Activated B cell treated with CpG ODN at 0.5 μM for 24 hours (primary cell): ENCODE results near the gene COX4I1. TPM values are rescaled to one million over a fixed set of nuclear protein-coding genes. Genes with fewer than 3 reads are reported as not detected.

Experiments used
- ATAC-seq: fragments of 200-7000 bp; cut with Tn5 transposase; one replicate; pipeline ENCODE4 v1.10.0; 2021; ENCODE audit warnings: low read depth, mild to moderate bottlenecking, moderate library complexity
- CTCF ChIA-PET: fragments of 350-600 bp; sonication (Branson Sonifier 250); formaldehyde crosslinking; loops from one replicate; lab custom pipeline; 2021; ENCODE audit warnings: antibody characterized with exemption; lab: Charles Lee
- POLR2A ChIA-PET: fragments of 350-600 bp; sonication (Branson Sonifier 250); formaldehyde crosslinking; loops from one replicate; lab custom pipeline; 2021; ENCODE audit warnings: antibody characterized with exemption; lab: Charles Lee
- DNase-seq: peaks from one replicate; pipeline ENCODE4 v3.0.0; 2022
- H3K27ac Mint-ChIP-seq: one replicate; pipeline ENCODE4 v1.8.0; 2020; ENCODE audit warnings: mixed read lengths
- H3K27me3 Mint-ChIP-seq: one replicate; pipeline ENCODE4 v1.8.0; 2021; ENCODE audit warnings: mixed read lengths
- H3K36me3 Mint-ChIP-seq: one replicate; pipeline ENCODE4 v1.8.0; 2021; ENCODE audit warnings: low read depth, mixed read lengths
- H3K4me1 Mint-ChIP-seq: one replicate; pipeline ENCODE4 v1.8.0; 2021; ENCODE audit warnings: mixed read lengths
- H3K4me3 Mint-ChIP-seq: one replicate; pipeline ENCODE4 v1.8.0; 2020; ENCODE audit warnings: mild to moderate bottlenecking, mixed read lengths
- H3K9me3 Mint-ChIP-seq: one replicate; pipeline ENCODE4 v1.8.0; 2020; ENCODE audit warnings: mixed read lengths
- intact Hi-C: fragments of 100-400 bp; cut with micrococcal nuclease; formaldehyde crosslinking; loops from one replicate; pipeline ENCODE4 v1.15.1; 2024
- total RNA-seq: library from RNA; stranded (reverse); gene quantifications from 2 replicates; pipeline ENCODE4 v1.2.3, GENCODE V29; 2022
- TF ChIP-seq, protein P1 (sequence below): fragments of 200-600 bp; IDR thresholded peaks from one replicate; pipeline ENCODE4 v1.8.0; 2022; ENCODE audit warnings: antibody characterized with exemption, mild to moderate bottlenecking

The COX4I1 gene
- total RNA-seq, 1 donor from 2014 or later, result 578 TPM

DNA sequence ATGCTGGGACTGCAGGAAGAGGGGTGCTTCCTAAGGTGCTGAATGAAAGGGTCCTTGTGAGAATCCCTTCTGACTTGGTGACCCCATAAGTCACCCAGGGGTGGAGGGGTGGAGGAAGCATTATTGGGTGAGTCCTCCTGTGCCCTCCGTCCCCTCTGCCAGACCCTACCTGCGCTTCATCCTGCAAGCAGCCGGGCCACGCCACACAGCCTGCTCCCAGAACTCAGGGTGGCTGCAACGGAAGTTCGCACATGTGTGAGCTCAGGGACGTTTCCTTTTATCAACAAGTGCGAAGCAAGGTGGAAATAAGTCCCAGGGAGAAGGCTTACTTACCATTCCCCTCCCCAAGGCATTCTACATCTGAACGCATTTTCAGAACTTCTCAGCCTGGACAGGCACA is 40.9 kb downstream of the COX4I1 start:
- POLR2A ChIA-PET, result no interaction called here
- DNase-seq (no peak), ATAC-seq (no peak)
- H3K9me3 Mint-ChIP-seq, result no peaks in the 10 kb centered on the region
- no peaks in the 10 kb centered on the region for H3K36me3 Mint-ChIP-seq
- CTCF ChIA-PET, result no interaction called here
- H3K4me3 Mint-ChIP-seq, result no peak overlapping the region
- peaks cover 4% of the 10 kb centered on the region for H3K27me3 Mint-ChIP-seq
- intact Hi-C loops, result no loop called here
- H3K27ac Mint-ChIP-seq, result no peak overlapping the region
- TF ChIP-seq, protein P1, sequence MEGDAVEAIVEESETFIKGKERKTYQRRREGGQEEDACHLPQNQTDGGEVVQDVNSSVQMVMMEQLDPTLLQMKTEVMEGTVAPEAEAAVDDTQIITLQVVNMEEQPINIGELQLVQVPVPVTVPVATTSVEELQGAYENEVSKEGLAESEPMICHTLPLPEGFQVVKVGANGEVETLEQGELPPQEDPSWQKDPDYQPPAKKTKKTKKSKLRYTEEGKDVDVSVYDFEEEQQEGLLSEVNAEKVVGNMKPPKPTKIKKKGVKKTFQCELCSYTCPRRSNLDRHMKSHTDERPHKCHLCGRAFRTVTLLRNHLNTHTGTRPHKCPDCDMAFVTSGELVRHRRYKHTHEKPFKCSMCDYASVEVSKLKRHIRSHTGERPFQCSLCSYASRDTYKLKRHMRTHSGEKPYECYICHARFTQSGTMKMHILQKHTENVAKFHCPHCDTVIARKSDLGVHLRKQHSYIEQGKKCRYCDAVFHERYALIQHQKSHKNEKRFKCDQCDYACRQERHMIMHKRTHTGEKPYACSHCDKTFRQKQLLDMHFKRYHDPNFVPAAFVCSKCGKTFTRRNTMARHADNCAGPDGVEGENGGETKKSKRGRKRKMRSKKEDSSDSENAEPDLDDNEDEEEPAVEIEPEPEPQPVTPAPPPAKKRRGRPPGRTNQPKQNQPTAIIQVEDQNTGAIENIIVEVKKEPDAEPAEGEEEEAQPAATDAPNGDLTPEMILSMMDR, result no peak
- peaks cover 14% of the 10 kb centered on the region for H3K4me1 Mint-ChIP-seq

DNA sequence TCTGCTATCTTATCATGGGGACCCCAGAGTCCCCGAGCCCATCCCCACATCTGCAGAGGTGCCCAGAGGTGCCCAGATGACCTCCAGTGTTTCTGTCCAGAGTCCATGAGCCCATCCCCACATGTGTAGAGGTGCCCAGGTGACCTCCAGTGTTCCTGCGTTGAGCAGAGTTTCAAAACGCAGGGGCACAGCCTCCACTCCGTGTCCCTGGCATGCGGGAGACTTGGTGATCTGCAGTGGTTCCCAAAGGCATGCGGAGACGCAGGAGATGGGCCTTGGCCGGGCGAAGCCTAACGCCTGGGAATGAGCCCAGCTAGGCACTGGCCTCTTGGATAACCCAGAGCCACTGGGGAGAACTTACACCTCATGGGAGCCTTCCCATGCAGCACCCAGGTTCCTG is 41.3 kb downstream of the COX4I1 start:
- Mint-ChIP-seq H3K4me3 (no peak overlapping the region), H3K36me3 (no peaks in the 10 kb centered on the region), H3K4me1 (peaks cover 14% of the 10 kb centered on the region), H3K27me3 (peaks cover 4% of the 10 kb centered on the region), H3K9me3 (no peaks in the 10 kb centered on the region), H3K27ac (no peak overlapping the region)
- ATAC-seq, result no peak
- ChIA-PET CTCF (no interaction called here), POLR2A (no interaction called here)
- TF ChIP-seq, protein P1, result no peak
- no peak for DNase-seq
- intact Hi-C loops, result no loop called here

DNA sequence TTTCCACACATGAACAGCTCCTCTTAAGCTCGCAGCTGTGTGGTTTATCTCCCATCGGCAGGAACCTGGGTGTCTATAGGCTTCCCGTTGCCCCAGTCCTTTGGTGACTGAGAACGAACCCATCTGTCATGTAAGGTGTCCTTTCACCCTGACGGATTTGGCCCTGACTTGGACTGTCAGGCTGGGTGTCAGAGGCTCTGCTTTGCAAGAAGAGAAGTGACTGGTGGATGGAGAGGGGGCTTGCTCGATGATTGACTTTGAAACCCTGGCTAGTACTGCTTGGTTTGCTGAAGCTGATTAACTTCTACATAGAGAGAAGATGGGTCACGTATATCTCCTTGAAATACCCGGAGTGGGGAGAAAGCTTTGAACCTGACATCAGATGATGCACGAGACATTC is 42.9 kb downstream of the COX4I1 start:
- POLR2A ChIA-PET, result no interaction called here
- DNase-seq (no peak), ATAC-seq (no peak)
- CTCF ChIA-PET, result interaction anchor here (1.4 kb wide), 1 partner anchor 21 kb away, joined by 5 read pairs; no protein-coding TSS in a partner anchor
- Mint-ChIP-seq H3K9me3 (no peaks in the 10 kb centered on the region), H3K27me3 (peaks cover 7% of the 10 kb centered on the region), H3K4me3 (no peak overlapping the region), H3K4me1 (peaks cover 19% of the 10 kb centered on the region), H3K27ac (no peak overlapping the region), H3K36me3 (no peaks in the 10 kb centered on the region)
- intact Hi-C loops, result no loop called here
- TF ChIP-seq, protein P1, result no peak

DNA sequence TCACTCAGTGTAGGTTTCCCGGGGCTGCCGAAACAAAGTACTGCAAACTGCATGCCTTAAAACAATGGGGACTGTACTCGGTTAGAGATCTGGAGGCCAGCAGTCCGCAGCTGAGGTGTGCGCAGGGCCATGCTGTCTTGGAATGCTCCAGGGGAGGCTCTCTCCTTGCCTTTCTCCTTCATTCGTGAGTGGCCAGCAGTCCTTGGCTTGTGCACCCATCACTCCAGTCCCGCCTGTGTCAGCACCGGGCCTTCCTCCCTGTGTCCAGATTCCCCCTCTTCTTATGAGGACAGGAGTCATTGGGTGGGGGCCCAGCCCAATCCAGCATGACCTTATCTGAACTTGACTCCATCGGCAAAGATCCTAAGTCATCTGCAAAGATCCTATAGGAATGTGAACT is 43.4 kb downstream of the COX4I1 start:
- ATAC-seq (no peak), DNase-seq (no peak)
- ChIA-PET CTCF (no interaction called here), POLR2A (no interaction called here)
- Mint-ChIP-seq H3K27ac (no peak overlapping the region), H3K9me3 (no peaks in the 10 kb centered on the region), H3K36me3 (no peaks in the 10 kb centered on the region), H3K27me3 (peaks cover 7% of the 10 kb centered on the region), H3K4me3 (no peak overlapping the region), H3K4me1 (peaks cover 20% of the 10 kb centered on the region)
- intact Hi-C loops, result no loop called here
- TF ChIP-seq, protein P1, result no peak

DNA sequence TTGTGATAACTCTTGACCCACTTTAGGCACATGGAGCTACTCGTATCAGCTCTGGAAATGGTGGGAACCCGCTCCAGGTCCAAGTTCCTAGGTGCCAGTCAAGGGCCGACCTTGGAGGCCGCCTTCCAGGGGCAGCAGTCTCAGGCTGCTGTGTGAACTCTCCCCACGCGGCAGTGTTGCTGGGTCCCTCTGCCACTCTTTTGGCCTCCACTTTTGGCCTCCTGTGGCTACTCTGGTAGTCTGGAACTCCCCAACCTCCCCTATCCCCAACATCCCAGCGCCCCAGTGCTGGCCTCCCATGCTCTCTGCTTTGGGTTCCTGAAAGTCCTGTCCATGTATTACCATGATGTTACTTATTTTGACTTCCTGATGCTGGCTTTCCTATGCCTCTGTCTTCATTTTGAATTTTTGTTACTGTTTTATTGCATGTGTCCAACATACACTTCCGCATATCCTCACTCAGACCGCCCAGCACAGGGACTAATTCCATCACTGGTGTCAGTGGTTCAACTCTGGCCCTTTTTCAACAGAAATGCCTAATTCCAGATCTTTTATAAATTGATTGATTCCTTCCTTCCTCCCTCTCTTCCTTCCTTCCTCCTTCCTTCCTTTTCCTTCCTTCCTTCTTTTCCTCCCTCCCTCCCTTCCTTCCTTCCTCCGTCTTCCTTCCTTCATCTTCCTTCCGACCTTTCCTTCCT is 44.1 kb downstream of the COX4I1 start:
- no peak overlapping the region for H3K4me3 Mint-ChIP-seq
- peaks cover 7% of the 10 kb centered on the region for H3K27me3 Mint-ChIP-seq
- no peak overlapping the region for H3K27ac Mint-ChIP-seq
- no peak for ATAC-seq
- peaks cover 23% of the 10 kb centered on the region for H3K4me1 Mint-ChIP-seq
- TF ChIP-seq, protein P1, result no peak
- no peaks in the 10 kb centered on the region for H3K36me3 Mint-ChIP-seq
- POLR2A ChIA-PET, result interaction anchor here (0.7 kb wide), 1 partner anchor 14 kb away, joined by 3 read pairs; no protein-coding TSS in a partner anchor
- intact Hi-C loops, result no loop called here
- no peaks in the 10 kb centered on the region for H3K9me3 Mint-ChIP-seq
- no peak for DNase-seq
- CTCF ChIA-PET, result interaction anchor here (0.6 kb wide), 1 partner anchor 143 kb away, joined by 3 read pairs; no protein-coding TSS in a partner anchor
